Right atrium auricular region (tissue), 2 donors: ENCODE data around the gene KIAA1328. TPM values are rescaled to one million over a fixed set of nuclear protein-coding genes. Genes with fewer than 3 reads are reported as not detected.

ENCODE experiments used
- DNase-seq: peaks from one replicate; pipeline ENCODE4 v3.0.0-alpha.2; 2019; ENCODE audit warnings: low spot score
- H3K27ac ChIP-seq, 2 donors: fragments of 200-600 bp; sonication (generic); 1 replicate in 1 of 2; 2 replicates in 1 of 2; pipeline ENCODE4 v1.5.1; 2016 to 2019
- H3K27me3 ChIP-seq, 2 donors: fragments of 200-600 bp; sonication (generic); one replicate each; pipeline versions ENCODE4 v1.5.1 to v1.6.0; 2017 to 2019
- H3K36me3 ChIP-seq: fragments of 200-600 bp; sonication (generic); one replicate; pipeline ENCODE4 v1.5.1; 2016
- H3K4me1 ChIP-seq, 2 donors: fragments of 200-600 bp; sonication (generic); one replicate each; pipeline versions ENCODE4 v1.5.1 to v1.6.0; 2017 to 2019
- H3K4me3 ChIP-seq, 2 donors: fragments of 200-600 bp; sonication (generic); 1 replicate in 1 of 2; 2 replicates in 1 of 2; pipeline ENCODE4 v1.5.1; 2017 to 2019; ENCODE audit warnings: mild to moderate bottlenecking in 1 of 2, moderate library complexity in 1 of 2
- H3K9me3 ChIP-seq, 2 donors: fragments of 200-600 bp; sonication (generic); one replicate each; pipeline ENCODE4 v1.5.1; 2019
- CTCF ChIP-seq, 2 donors: fragments of 200-600 bp; sonication (generic); IDR thresholded peaks; one replicate each; pipeline ENCODE4 v1.5.1; 2019; ENCODE audit warnings: antibody characterized with exemption in 2 of 2
- total RNA-seq, 2 donors: library from RNA; depleted of rRNA; stranded (reverse); fragments of >200 nt; gene quantifications; one replicate each; pipeline ENCODE4 v1.1.0, GENCODE V29; 2016

Gene KIAA1328
- total RNA-seq, 2 donors from 2014 or later = 7.2 to 7.8 TPM

GRCh38 chr18:37170984-37171383 is 342.1 kb downstream of the KIAA1328 start:
- Histone ChIP-seq H3K36me3 (no peaks in the 10 kb centered on the region), H3K9me3 (no peaks in the 10 kb centered on the region), H3K27me3 (no peaks in the 10 kb centered on the region), H3K4me1 (no peaks in the 10 kb centered on the region), H3K4me3 (no peak overlapping the region), H3K27ac (no peak overlapping the region)
- no peak for TF ChIP-seq CTCF (IDR thresholded peaks at IDR 0.05)
- DNase-seq = no peak

GRCh38 chr18:37173384-37173783 is 344.5 kb downstream of the KIAA1328 start:
- Histone ChIP-seq H3K4me3 (no peak overlapping the region), H3K4me1 (no peaks in the 10 kb centered on the region), H3K36me3 (no peaks in the 10 kb centered on the region), H3K9me3 (no peaks in the 10 kb centered on the region), H3K27ac (no peak overlapping the region), H3K27me3 (no peaks in the 10 kb centered on the region)
- no peak for TF ChIP-seq CTCF (IDR thresholded peaks at IDR 0.05)
- no peak for DNase-seq

- DNase-seq = no peak
- no peak overlapping the region for H3K4me3 ChIP-seq
- H3K4me1 ChIP-seq = no peaks in the 10 kb centered on the region
- H3K36me3 ChIP-seq = no peaks in the 10 kb centered on the region
- no peak for TF ChIP-seq CTCF (IDR thresholded peaks at IDR 0.05)
- H3K27ac ChIP-seq = no peak overlapping the region
- no peaks in the 10 kb centered on the region for H3K27me3 ChIP-seq
- no peaks in the 10 kb centered on the region for H3K9me3 ChIP-seq
Measured at GRCh38 chr18:37175727-37176620, 347.0 kb downstream of the KIAA1328 start.

- H3K4me3 ChIP-seq = no peak overlapping the region
- no peaks in the 10 kb centered on the region for H3K36me3 ChIP-seq
- H3K27me3 ChIP-seq = no peaks in the 10 kb centered on the region
- no peak for TF ChIP-seq CTCF (IDR thresholded peaks at IDR 0.05)
- H3K4me1 ChIP-seq = no peaks in the 10 kb centered on the region
- H3K27ac ChIP-seq = no peak overlapping the region
- DNase-seq = no peak
- no peaks in the 10 kb centered on the region for H3K9me3 ChIP-seq
Measured at GRCh38 chr18:37176621-37176934, 347.7 kb downstream of the KIAA1328 start.

GRCh38 chr18:37179384-37179783 is 350.5 kb downstream of the KIAA1328 start:
- DNase-seq = no peak
- Histone ChIP-seq H3K4me3 (no peak overlapping the region), H3K27ac (no peak overlapping the region), H3K9me3 (no peaks in the 10 kb centered on the region), H3K27me3 (no peaks in the 10 kb centered on the region), H3K4me1 (no peaks in the 10 kb centered on the region), H3K36me3 (no peaks in the 10 kb centered on the region)
- no peak for TF ChIP-seq CTCF (IDR thresholded peaks at IDR 0.05)

GRCh38 chr18:37180086-37180485 is 351.2 kb downstream of the KIAA1328 start:
- Histone ChIP-seq H3K4me1 (no peaks in the 10 kb centered on the region), H3K9me3 (no peaks in the 10 kb centered on the region), H3K27me3 (no peaks in the 10 kb centered on the region), H3K36me3 (no peaks in the 10 kb centered on the region), H3K27ac (no peak overlapping the region), H3K4me3 (no peak overlapping the region)
- no peak for DNase-seq
- TF ChIP-seq CTCF (IDR thresholded peaks at IDR 0.05) = no peak
